HG03442 (cell line): Measurements from ENCODE around the gene ZNF420.

Experiments
- ATAC-seq: cut with Tn5 transposase; IDR thresholded peaks from one replicate; pipeline ENCODE4 v1.9.1; 2021; ENCODE audit warnings: mild to moderate bottlenecking, moderate library complexity; ENCODE audit not compliant: unreplicated experiment

ZNF420 gene

DNA sequence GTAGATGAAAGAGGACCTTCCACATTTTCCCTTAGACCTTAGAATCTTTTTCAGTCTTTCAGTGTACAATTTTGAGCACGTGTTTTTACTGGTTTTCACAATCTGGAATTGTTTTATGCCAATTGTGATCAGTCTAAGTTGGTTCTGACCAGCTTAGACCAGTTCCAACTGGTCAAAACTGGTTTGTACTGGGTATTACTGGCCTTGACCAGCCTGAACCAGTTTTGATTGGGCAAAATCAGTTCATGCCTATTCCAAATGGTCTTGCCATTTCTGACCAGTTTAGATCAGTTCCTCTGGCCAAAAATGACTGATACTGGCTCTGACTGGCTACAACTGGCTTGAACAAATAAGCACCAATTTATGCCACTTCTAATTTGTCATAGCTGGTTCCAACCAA is 57.9 kb downstream of the ZNF420 start:
- ATAC-seq = no peak

DNA sequence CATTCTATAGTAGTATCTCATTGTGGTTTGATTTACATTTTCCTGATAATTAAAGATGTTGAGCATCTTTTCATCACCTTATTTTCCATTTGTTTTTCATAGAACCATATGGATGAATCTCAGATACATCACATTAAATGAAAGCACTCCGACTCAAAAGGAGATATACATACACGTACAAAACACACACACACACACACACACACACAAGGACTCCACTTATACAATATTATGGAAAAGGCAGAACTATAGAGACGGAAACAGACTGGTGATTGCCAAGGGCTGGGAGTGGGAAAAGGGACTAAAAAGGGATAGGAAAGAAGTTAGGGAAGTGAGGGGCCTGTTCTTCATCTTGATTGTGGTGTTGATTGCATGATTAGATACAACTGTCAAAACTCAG is 70.0 kb downstream of the ZNF420 start:
- ATAC-seq = no peak

DNA sequence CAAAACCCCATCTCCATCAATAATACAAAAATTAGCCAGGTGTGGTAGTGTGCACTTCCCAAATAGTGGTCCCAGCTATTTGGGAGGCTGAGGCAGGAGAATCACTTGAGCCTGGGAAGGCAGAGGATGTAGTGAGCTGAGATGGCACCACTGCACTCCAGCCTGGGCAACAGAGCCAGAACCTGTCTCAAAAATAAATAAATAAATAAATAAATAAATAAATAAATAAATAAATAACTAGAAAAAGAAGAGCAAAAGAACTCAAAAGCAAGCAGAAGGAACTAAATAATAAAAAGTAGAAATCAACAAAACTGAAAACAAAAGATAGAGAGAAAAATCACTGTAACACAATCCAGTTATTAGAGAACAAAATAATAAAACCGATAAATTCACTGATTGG is 81.9 kb downstream of the ZNF420 start:
- no peak for ATAC-seq

DNA sequence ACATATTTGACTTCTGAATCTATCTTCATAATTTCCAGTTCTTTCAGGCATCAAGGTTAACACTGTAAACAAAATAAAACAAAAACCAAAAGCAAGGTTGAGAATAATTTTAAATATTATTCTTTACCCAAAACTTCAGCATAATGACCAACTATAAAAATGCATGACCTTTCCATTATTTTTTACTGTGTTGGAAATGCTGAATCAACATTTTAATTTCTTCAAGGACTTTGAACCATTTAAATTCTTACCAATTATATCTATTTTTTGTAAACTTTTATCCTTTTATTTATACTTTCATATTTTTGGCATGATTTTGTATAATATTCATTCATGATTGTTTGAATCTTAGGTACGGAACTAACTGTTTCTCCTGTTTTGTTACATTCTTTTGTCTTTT is 87.4 kb downstream of the ZNF420 start:
- no peak for ATAC-seq

DNA sequence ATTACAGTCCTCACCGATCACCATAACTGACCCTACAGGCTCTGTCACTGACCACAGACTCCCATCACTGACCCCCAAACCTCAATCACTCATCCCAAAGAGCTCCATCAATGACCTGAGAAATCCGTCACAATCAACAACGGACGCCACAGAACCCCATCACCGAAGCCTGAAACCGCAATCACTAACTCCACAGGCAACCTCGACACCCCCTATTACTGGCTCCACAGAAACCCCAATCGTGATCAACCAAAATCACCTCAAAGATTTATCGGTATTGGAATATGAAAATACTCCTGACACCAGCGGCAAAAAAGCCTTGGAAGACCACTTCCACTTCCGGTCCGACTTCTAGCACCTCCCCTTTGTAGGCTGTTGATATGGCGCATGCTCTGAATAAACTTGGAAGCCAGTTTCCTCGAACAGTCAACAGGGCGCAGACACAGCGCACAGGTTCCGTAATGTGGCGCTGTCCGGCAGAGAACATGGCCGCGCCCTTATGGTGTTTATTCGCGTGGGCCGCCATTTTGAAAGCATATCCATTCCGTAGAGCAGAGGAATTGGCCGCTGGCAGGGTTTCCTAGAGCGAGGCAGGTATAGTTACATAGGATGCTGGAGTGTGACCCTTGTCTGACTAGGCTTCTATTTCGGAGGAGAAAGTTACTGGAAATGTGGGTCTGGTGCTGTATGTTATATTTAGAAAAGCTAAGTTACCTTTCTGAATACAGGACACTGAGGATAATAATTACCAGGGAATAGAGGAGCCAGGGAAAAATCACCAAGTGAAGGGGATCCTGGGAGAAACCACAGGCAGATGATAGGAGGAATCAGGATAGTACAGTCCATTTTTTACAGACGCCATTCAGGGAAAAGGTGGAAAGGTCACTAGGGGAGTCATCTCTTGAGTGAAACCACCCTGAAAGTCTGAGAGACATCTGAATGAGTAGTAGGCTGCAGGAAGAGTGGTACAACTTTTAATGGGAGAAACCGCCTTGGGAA is 94.4 kb downstream of the ZNF420 start, which contains the start of gene ZNF585A:
ZNF585A (minus strand) TSS at position 328 of the 999 bp plus-strand sequence. CDS start 2,785 bp downstream, outside the sequence.
- peak; percentile 95 for ATAC-seq
